Measurements from ENCODE around the gene SMARCC2. TPM values are rescaled to one million over a fixed set of nuclear protein-coding genes. Genes with fewer than 3 reads are reported as not detected.
A peak's percentile ranks its signal among the peaks of the same experiment; 100 is the strongest.

The SMARCC2 gene
- total RNA-seq, 2 donors from 2014 or later, result 45.0 to 70.2 TPM

DNA sequence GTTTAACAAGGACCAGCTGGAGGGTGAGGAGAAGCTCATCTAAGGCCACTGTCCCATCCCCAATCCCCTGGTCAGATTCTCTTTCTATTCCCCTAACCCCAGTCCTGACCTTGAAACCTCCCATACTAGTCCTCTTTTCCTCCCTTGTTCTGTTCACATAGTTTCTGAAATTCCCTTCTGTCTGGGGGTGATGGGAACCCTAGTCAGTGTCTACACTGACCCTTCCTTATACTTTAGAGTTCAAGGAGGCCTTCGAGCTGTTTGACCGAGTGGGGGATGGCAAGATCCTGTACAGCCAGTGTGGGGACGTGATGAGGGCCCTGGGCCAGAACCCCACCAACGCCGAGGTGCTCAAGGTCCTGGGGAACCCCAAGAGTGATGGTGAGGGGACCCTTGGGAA, 34.5 kb downstream of the SMARCC2 start:
- Histone ChIP-seq H3K27me3 (no peaks in the 10 kb centered on the region), H3K9me3 (no peaks in the 10 kb centered on the region), H3K4me1 (peaks cover 0 to 29% of the 10 kb centered on the region in 2 donors), H3K4me3 (no peak overlapping the region), H3K27ac (no peak overlapping the region), H3K36me3 (peaks cover 5% of the 10 kb centered on the region)
- TF ChIP-seq, protein P1, sequence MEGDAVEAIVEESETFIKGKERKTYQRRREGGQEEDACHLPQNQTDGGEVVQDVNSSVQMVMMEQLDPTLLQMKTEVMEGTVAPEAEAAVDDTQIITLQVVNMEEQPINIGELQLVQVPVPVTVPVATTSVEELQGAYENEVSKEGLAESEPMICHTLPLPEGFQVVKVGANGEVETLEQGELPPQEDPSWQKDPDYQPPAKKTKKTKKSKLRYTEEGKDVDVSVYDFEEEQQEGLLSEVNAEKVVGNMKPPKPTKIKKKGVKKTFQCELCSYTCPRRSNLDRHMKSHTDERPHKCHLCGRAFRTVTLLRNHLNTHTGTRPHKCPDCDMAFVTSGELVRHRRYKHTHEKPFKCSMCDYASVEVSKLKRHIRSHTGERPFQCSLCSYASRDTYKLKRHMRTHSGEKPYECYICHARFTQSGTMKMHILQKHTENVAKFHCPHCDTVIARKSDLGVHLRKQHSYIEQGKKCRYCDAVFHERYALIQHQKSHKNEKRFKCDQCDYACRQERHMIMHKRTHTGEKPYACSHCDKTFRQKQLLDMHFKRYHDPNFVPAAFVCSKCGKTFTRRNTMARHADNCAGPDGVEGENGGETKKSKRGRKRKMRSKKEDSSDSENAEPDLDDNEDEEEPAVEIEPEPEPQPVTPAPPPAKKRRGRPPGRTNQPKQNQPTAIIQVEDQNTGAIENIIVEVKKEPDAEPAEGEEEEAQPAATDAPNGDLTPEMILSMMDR (IDR thresholded peaks at IDR 0.05), result no peak
- DNase-seq (ENCODE audit: low spot score), result no peak

DNA sequence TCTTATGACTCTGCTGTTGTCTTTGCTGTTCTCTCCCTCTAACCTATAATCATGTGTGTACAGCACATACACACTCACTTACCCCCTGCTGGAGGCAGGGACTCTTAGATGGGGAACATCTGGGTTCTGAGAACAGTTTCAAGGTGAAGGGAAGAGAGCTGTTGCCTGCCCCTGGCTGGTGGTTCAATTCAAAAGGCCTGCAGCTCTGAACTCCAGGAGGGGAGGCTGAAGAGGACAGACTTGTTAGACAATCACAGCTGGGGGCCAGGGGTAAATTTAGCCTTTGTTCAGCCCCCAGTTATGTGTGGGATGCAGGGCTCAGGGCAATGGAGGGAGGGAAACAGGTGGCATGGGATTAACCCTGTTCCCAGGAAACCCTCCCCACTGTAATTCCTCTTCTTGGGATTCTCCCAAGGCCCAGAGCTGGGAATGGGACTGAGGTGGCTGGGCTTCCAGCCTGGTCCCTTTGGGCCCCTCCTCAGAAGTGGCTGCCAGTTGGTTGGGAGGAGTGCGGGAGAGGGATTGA, 35.0 kb downstream of the SMARCC2 start:
- peaks cover under 1% of the 10 kb centered on the region for H3K36me3 ChIP-seq
- no peaks in the 10 kb centered on the region for H3K27me3 ChIP-seq
- H3K9me3 ChIP-seq, result no peaks in the 10 kb centered on the region
- no peak for DNase-seq (ENCODE audit: low spot score)
- H3K4me1 ChIP-seq, result peaks cover 0 to 24% of the 10 kb centered on the region in 2 donors
- H3K27ac ChIP-seq, result no peak overlapping the region
- TF ChIP-seq, protein P1 (IDR thresholded peaks at IDR 0.05), result no peak
- no peak overlapping the region for H3K4me3 ChIP-seq

DNA sequence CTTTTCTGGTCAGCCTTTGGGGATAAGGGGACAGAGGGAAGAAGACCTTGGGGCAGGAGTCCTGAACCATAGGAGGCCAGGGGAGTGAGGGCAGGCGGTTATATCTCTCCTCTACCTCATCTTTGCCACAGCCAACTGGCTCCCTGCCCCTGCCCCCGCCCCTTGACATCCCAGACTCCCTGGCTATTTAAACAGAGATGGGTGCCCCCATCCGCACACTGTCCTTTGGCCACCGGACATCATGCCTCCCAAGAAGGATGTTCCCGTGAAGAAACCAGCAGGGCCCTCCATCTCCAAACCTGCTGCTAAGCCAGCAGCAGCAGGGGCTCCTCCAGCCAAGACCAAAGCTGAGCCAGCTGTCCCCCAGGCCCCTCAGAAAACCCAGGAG, 35.6 kb downstream of the SMARCC2 start:
- H3K4me1 ChIP-seq, result peaks cover 0 to 22% of the 10 kb centered on the region in 2 donors
- no peak overlapping the region for H3K27ac ChIP-seq
- DNase-seq (ENCODE audit: low spot score), result no peak
- H3K9me3 ChIP-seq, result no peaks in the 10 kb centered on the region
- H3K27me3 ChIP-seq, result no peaks in the 10 kb centered on the region
- TF ChIP-seq, protein P1 (IDR thresholded peaks at IDR 0.05), result no peak
- no peaks in the 10 kb centered on the region for H3K36me3 ChIP-seq
- no peak overlapping the region for H3K4me3 ChIP-seq

DNA sequence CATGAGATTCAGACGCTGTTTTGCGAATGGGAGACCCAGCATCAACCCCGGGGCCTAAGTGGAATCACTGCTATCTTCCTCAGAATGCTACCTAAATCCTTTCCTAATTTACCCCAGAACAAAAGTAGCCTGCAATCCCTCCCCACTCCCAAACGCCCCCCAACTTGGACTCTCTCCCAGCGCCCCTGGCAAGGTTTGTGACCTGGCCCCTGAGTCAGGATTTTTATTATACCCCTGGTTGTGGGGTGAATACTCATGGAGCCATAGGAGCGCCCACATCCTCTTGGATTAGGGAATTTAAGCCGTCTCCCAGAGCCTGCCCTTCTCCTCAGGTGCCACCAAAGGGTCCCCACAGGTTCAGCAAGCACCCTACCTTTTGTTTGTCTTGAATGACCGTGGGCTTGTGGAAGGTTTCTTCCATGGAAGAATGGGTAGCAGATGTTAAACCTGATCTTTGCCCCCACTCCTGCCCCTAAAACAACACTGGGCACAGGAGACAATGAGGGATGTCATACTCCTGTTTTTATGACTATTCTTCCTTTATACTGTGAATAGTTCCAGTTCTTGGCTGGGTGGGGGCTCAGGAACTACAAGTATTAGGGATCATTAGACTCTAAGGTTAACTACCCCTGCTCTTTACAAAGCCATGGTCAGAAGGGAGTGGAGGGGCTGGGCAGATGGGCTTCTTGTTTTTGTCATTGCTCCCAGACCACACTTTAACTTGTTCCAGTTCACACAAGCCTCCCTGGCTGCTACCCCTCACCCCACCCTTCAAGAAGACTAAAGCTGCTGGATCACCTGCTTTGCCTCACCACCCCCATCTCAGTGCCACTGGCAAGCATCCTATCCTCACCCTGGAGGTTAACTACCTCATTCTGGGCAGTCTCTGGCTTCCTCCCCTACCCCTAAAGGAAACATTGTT, 36.3 kb downstream of the SMARCC2 start:
- Histone ChIP-seq H3K36me3 (no peaks in the 10 kb centered on the region), H3K4me1 (peaks cover 0 to 22% of the 10 kb centered on the region in 2 donors), H3K9me3 (no peaks in the 10 kb centered on the region), H3K27me3 (no peaks in the 10 kb centered on the region), H3K4me3 (peak overlapping the region; percentile 61 to 68), H3K27ac (peak overlapping the region; percentile 92 to 94)
- no peak for DNase-seq (ENCODE audit: low spot score)
- TF ChIP-seq, protein P1 (IDR thresholded peaks at IDR 0.05), result no peak

DNA sequence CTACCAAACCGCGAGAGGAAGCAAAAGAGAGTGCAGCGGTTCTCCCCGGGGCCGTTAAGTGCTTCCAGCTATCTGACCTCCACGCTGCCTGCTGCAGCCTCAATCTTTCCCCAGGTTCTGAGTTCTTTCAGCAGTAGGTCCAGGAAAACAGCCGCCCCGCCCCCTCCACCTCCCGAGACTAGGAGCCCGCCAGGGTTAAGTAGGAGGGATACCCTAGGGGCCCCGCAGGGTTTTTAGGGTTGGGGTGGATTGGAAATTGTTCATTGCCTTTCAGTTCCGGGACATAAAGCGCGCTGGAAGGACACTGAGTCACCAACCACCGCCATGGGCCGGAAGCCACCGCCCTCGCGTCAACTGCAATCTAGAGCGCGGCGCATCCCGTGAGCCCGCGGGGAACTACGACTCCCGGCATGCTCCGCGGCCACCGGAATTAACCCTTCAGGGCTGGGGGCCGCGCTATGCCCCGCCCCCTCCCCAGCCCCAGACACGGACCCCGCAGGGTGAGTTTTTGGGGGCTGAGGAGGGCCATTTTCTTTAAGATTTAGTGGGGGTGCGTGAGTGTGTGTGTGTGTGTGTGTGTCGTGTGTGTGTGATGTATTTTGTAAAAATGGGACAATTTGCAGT, 37.0 kb downstream of the SMARCC2 start, which contains the start of gene MYL6B:
Gene MYL6B, plus strand, starts transcription at position 456 of the 624 bp plus-strand sequence. CDS start 1,332 bp downstream, outside the sequence.
- peak within 1 kb of the TSS; percentile 92 to 94 for H3K27ac ChIP-seq
- H3K4me3 ChIP-seq, result peak within 1 kb of the TSS; percentile 61 to 68
- H3K4me1 ChIP-seq, result peaks cover 0 to 23% of the 10 kb centered on the region in 2 donors
- H3K36me3 ChIP-seq, result no peaks in the 10 kb centered on the region
- peak; percentile 96 for DNase-seq (ENCODE audit: low spot score)
- no peaks in the 10 kb centered on the region for H3K27me3 ChIP-seq
- H3K9me3 ChIP-seq, result no peaks in the 10 kb centered on the region
- TF ChIP-seq, protein P1 (IDR thresholded peaks at IDR 0.05), result no peak
